A549 (cell line): ENCODE results near the gene QRICH2.

Source experiments
- NR3C1 ChIP-seq: fragments of >200 bp; sonication (Bioruptor Twin); formaldehyde crosslinking; IDR thresholded peaks from 3 replicates; pipeline ENCODE4 v1.6.1; 2017
- SMC3 ChIP-seq: fragments of >200 bp; sonication (Bioruptor Twin); formaldehyde crosslinking; IDR thresholded peaks from 3 replicates; pipeline ENCODE4 v1.6.1; 2018; ENCODE audit warnings: inconsistent platforms
- TF ChIP-seq, protein P1 (sequence below): fragments of >200 bp; sonication (Bioruptor Twin); formaldehyde crosslinking; IDR thresholded peaks from 3 replicates; pipeline ENCODE4 v1.5.1; 2016
- TF ChIP-seq, protein P2 (sequence below): IDR thresholded peaks from 2 replicates; pipeline ENCODE4 v1.6.1; 2012

DNA sequence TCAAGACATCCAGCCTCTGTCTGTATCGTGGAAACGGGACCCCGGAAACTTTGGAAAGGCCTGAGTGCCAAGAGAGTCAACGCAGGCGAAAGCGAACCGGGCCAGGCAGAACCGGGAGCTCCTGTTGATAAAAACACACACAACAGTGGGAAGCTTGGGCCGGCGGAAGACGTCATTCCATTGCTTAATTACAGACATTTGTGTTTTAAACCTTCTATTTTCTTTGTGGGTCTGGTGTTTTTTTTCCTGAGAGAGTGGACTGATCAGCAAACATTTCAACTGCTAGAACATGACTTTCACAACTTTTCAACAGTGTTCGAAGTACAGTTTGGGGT, 66.9 kb downstream of the QRICH2 start:
- TF ChIP-seq NR3C1 (no peak), SMC3 (no peak)
- TF ChIP-seq, protein P1, sequence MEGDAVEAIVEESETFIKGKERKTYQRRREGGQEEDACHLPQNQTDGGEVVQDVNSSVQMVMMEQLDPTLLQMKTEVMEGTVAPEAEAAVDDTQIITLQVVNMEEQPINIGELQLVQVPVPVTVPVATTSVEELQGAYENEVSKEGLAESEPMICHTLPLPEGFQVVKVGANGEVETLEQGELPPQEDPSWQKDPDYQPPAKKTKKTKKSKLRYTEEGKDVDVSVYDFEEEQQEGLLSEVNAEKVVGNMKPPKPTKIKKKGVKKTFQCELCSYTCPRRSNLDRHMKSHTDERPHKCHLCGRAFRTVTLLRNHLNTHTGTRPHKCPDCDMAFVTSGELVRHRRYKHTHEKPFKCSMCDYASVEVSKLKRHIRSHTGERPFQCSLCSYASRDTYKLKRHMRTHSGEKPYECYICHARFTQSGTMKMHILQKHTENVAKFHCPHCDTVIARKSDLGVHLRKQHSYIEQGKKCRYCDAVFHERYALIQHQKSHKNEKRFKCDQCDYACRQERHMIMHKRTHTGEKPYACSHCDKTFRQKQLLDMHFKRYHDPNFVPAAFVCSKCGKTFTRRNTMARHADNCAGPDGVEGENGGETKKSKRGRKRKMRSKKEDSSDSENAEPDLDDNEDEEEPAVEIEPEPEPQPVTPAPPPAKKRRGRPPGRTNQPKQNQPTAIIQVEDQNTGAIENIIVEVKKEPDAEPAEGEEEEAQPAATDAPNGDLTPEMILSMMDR, result no peak
- TF ChIP-seq, protein P2, sequence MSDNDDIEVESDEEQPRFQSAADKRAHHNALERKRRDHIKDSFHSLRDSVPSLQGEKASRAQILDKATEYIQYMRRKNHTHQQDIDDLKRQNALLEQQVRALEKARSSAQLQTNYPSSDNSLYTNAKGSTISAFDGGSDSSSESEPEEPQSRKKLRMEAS, result no peak
